K562 (cell line): ENCODE results near the gene RABGAP1L. TPM values are rescaled to one million over a fixed set of nuclear protein-coding genes. Genes with fewer than 3 reads are reported as not detected.

ENCODE experiments used
- ATAC-seq: fragments of 200-7000 bp; cut with Tn5 transposase; 3 replicates; pipeline ENCODE4 v1.9.1; 2020; ENCODE audit warnings: moderate library complexity
- BruUV-seq: library from RNA; stranded (reverse); fragments of 400-500 nt; replicated peaks from 2 replicates; lab custom pipeline; 2021; lab: Mats Ljungman, UMichigan
- CTCF ChIA-PET: fragments of 300-600 bp; formaldehyde crosslinking; extraction: SDS; loops from one replicate; lab custom pipeline; 2021; ENCODE audit warnings: low intra/inter-chr PET ratio; lab: Yijun Ruan, JAX
- POLR2A ChIA-PET: fragments of 300-600, 350-650 bp; sonication (Branson Sonifier 250); formaldehyde crosslinking; extraction: SDS; loops from one replicate; lab custom pipeline; 2021; ENCODE audit warnings: antibody characterized with exemption, inconsistent platforms; lab: Yijun Ruan, JAX
- DNase-seq, 4 experiments: peaks; one replicate each; pipeline versions ENCODE4 v3.0.0 to v3.0.0-alpha.2; 2011 to 2018; ENCODE audit warnings: low spot score in 3 of 4, mixed read lengths in 3 of 4; ENCODE audit errors: extremely low read depth in 1 of 4
- FAIRE-seq: peaks from 2 replicates; lab custom pipeline; 2011; peaks lifted over from hg19 to GRCh38; lab: Jason Lieb, UNC
- H2AFZ ChIP-seq: 2 replicates; pipeline ENCODE4 v1.6.0; 2011; ENCODE audit warnings: low read depth, low read length, control low read depth, inconsistent platforms
- H3K27ac ChIP-seq: fragments of 200-600 bp; 3 replicates; pipeline ENCODE4 v1.8.0; 2011; ENCODE audit warnings: low read depth, mild to moderate bottlenecking, control low read depth, inconsistent platforms, low read length, moderate library complexity, mixed read lengths; ENCODE audit errors: extremely low read depth
- H3K27me3 ChIP-seq, 2 experiments: fragments of 300-600 bp in 1 of 2; 2 replicates in 1 of 2; 3 replicates in 1 of 2; pipeline versions ENCODE4 v1.6.0 to v1.8.0; 2011; ENCODE audit warnings: inconsistent platforms in 2 of 2, low read length in 2 of 2, mild to moderate bottlenecking in 1 of 2, mixed read lengths in 1 of 2, moderate library complexity in 1 of 2; ENCODE audit not compliant: control insufficient read depth in 2 of 2, insufficient read depth in 2 of 2
- H3K36me3 ChIP-seq: fragments of 300-600 bp; 3 replicates; pipeline ENCODE4 v1.8.0; 2011; ENCODE audit warnings: mild to moderate bottlenecking, low read length, inconsistent platforms; ENCODE audit not compliant: control insufficient read depth, insufficient read depth
- H3K4me1 ChIP-seq, 2 experiments: fragments of 200-600 bp in 1 of 2; replicated peaks in 1 of 2; 2 replicates in 1 of 2; 3 replicates in 1 of 2; pipeline versions ENCODE4 v1.5.1 to v1.8.0; 2011; ENCODE audit warnings: inconsistent platforms in 2 of 2, low read length in 2 of 2, mild to moderate bottlenecking in 1 of 2, mixed read lengths in 1 of 2, moderate library complexity in 1 of 2; ENCODE audit not compliant: control insufficient read depth in 2 of 2, insufficient read depth in 2 of 2
- H3K4me2 ChIP-seq: 2 replicates; pipeline ENCODE4 v1.6.1; 2011; ENCODE audit warnings: low read length, control low read depth, inconsistent platforms, mixed read lengths; ENCODE audit not compliant: insufficient read depth
- H3K4me3 ChIP-seq: fragments of 200-600 bp; sonication (generic), shearing (Covaris generic); 2 replicates; pipeline ENCODE4 v1.5.1; 2016; ENCODE audit warnings: control low read depth, inconsistent platforms
- H3K79me2 ChIP-seq: fragments of 200-600 bp; 3 replicates; pipeline ENCODE4 v1.8.0; 2011; ENCODE audit warnings: low read length, inconsistent platforms; ENCODE audit not compliant: control insufficient read depth, insufficient read depth
- H3K9ac ChIP-seq, 2 experiments: 2 replicates each; pipeline versions ENCODE4 v1.6.0 to v1.6.1; 2011; ENCODE audit warnings: low read depth in 2 of 2, low read length in 2 of 2, control low read depth in 1 of 2, inconsistent platforms in 1 of 2, mild to moderate bottlenecking in 1 of 2, mixed read lengths in 1 of 2; ENCODE audit not compliant: insufficient read depth in 1 of 2
- H3K9me1 ChIP-seq: one replicate; pipeline ENCODE4 v1.6.0; 2011; ENCODE audit warnings: inconsistent platforms, mild to moderate bottlenecking, low read length, moderate library complexity; ENCODE audit not compliant: control insufficient read depth, insufficient read depth
- H3K9me3 ChIP-seq: replicated peaks from 2 replicates; pipeline ENCODE4 v1.5.1; 2011; ENCODE audit warnings: low read depth, low read length, inconsistent platforms; ENCODE audit not compliant: control insufficient read depth, insufficient read depth
- H4K20me1 ChIP-seq: replicated peaks from 2 replicates; pipeline ENCODE4 v1.6.1; 2011; ENCODE audit warnings: low read length, inconsistent platforms, mixed read lengths; ENCODE audit not compliant: control insufficient read depth, insufficient read depth
- FOXA1 ChIP-seq: fragments of 450-650 bp; IDR thresholded peaks from 2 replicates; pipeline ENCODE4 v1.6.1; 2016; ENCODE audit warnings: mild to moderate bottlenecking, borderline replicate concordance
- HSF4 ChIP-seq: fragments of 250-450 bp; sonication (Bioruptor Pico); IDR thresholded peaks from 2 replicates; pipeline ENCODE4 v2.1.2; 2022; ENCODE audit warnings: mild to moderate bottlenecking, moderate library complexity, borderline replicate concordance
- SAFB ChIP-seq: fragments of 200-400 bp; formaldehyde crosslinking; IDR thresholded peaks from 2 replicates; pipeline ENCODE4 v1.6.1; 2017; ENCODE audit warnings: low read depth, low read length, borderline replicate concordance
- YY1 ChIP-seq, 3 experiments: IDR thresholded peaks; 2 replicates each; pipeline ENCODE4 v1.6.1; 2011; ENCODE audit warnings: low read length in 2 of 3, mild to moderate bottlenecking in 2 of 3, moderate library complexity in 2 of 3, borderline replicate concordance in 1 of 3, control low read depth in 1 of 3, low read depth in 1 of 3; ENCODE audit not compliant: insufficient read depth in 3 of 3, insufficient replicate concordance in 2 of 3, control insufficient read depth in 1 of 3, insufficient read length in 1 of 3; ENCODE audit errors: extremely low read depth in 1 of 3
- ZKSCAN3 ChIP-seq: fragments of 250-450 bp; sonication (Bioruptor Pico); IDR thresholded peaks from 2 replicates; pipeline ENCODE4 v1.4.0; 2020
- in situ Hi-C: fragments of 300-500 bp; cut with MboI; formaldehyde crosslinking; loops from 4 replicates; pipeline ENCODE4 v1.15.0; 2018; ENCODE audit warnings: inconsistent platforms, mixed read lengths
- intact Hi-C: fragments of 100-400 bp; cut with micrococcal nuclease; formaldehyde crosslinking; loops from 2 replicates; pipeline ENCODE4 v1.14.2; 2022
- polyA plus RNA-seq, 8 experiments: library from polyadenylated mRNA; depleted of rRNA in 4 of 8; stranded (reverse) in 5 of 8; unstranded in 3 of 8; fragments of >200 nt; fragmentation: Nextera tagmentation in 2 of 8; fragmentation: Illumina TruSeq in 1 of 8; extraction: Ambion mirVana in 2 of 8; extraction: Trizol in 1 of 8; gene quantifications; 2 replicates each; pipeline versions ENCODE4 v1.2.1 to v1.2.3, GENCODE V29; 2011 to 2014; ENCODE audit warnings: inconsistent platforms in 1 of 8, missing spikeins in 1 of 8
- total RNA-seq, 7 experiments: library from RNA; depleted of rRNA in 6 of 7; stranded (reverse); fragments of >200 nt in 6 of 7; fragmentation: Illumina TruSeq in 2 of 7; extraction: Trizol in 2 of 7; gene quantifications; 2 replicates each; pipeline versions ENCODE4 v1.2.1 to v1.2.3, GENCODE V29; 2011 to 2021; ENCODE audit warnings: low replicate concordance in 1 of 7
- TF ChIP-seq, protein P1 (sequence below): fragments of 250-450 bp; sonication (Bioruptor Pico); IDR thresholded peaks from 2 replicates; pipeline ENCODE4 v1.4.0; 2020; ENCODE audit warnings: borderline replicate concordance

The RABGAP1L gene
- total and polyA plus RNA-seq, 9 of the 15 experiments (the other 6 are each of a cell fraction or from before 2014, with no cell fraction given), result 16.5 to 44.9 (median 26.7) TPM

DNA sequence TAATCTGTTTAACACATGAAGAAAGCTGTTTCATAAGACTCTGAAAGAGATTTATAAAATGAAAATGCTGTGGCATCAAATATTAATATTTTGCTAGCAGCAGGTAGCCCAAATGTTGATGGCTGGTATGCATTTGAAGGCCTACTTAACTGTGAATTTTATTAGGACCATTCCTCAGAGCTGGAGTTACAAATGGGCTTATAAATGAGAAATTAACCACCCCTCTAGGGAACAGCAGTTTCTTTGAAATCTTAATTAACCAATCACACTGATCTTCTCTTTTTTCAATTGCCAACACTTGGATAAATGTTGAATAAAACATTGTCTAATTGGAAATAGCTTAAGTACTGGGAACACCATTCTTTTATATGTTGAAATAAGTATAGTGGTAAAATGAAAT, 418.4 kb downstream of the RABGAP1L start:
- no peak overlapping the region for H2AFZ ChIP-seq
- no peak for ATAC-seq
- H3K9me1 ChIP-seq, result no peaks in the 10 kb centered on the region
- H3K27me3 ChIP-seq, result no peaks in the 10 kb centered on the region
- no peak overlapping the region for H3K27ac ChIP-seq
- no peak overlapping the region for H3K9ac ChIP-seq
- no peak overlapping the region for H3K4me3 ChIP-seq
- H3K9me3 ChIP-seq, result no peaks in the 10 kb centered on the region
- no peak for TF ChIP-seq ZKSCAN3 (CRISPR knock-in tag)
- no peak for TF ChIP-seq FOXA1
- TF ChIP-seq HSF4 (CRISPR knock-in tag), result no peak
- TF ChIP-seq, protein P1, sequence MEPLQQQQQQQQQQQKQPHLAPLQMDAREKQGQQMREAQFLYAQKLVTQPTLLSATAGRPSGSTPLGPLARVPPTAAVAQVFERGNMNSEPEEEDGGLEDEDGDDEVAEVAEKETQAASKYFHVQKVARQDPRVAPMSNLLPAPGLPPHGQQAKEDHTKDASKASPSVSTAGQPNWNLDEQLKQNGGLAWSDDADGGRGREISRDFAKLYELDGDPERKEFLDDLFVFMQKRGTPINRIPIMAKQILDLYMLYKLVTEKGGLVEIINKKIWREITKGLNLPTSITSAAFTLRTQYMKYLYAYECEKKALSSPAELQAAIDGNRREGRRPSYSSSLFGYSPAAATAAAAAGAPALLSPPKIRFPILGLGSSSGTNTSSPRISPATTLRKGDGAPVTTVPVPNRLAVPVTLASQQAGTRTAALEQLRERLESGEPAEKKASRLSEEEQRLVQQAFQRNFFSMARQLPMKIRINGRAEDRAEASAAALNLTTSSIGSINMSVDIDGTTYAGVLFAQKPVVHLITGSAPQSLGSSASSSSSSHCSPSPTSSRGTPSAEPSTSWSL (CRISPR knock-in tag), result no peak
- no peak for TF ChIP-seq SAFB
- no peak for TF ChIP-seq YY1 (IDR thresholded peaks at IDR 0.05; ENCODE audit: borderline replicate concordance in 1 of 3, control insufficient read depth in 1 of 3, extremely low read depth in 1 of 3, insufficient read depth in 3 of 3, insufficient read length in 1 of 3, insufficient replicate concordance in 2 of 3, low read depth in 1 of 3, low read length in 2 of 3)
- TF ChIP-seq, all 486 proteins: peak for 0
- FAIRE-seq (no peak), DNase-seq (no peak)
- Histone ChIP-seq H4K20me1 (no peaks in the 10 kb centered on the region), H3K79me2 (no peaks in the 10 kb centered on the region), H3K36me3 (no peaks in the 10 kb centered on the region), H3K4me1 (no peaks in the 10 kb centered on the region), H3K4me2 (no peak overlapping the region)
- no TSS peak for BruUV-seq
- intact Hi-C loops (no loop called here), in situ Hi-C loops (no loop called here)
- ChIA-PET POLR2A (interaction anchor here (0.9 kb wide), 1 partner anchor 31 kb away, joined by 3 read pairs; no protein-coding TSS in a partner anchor), CTCF (no interaction called here)
